Erythroblast (primary cell): ENCODE data around the gene AMBRA1.

Experiments used
- GATA1 ChIP-seq: IDR thresholded peaks from 2 replicates; pipeline ENCODE4 v1.6.1; 2011; ENCODE audit warnings: low read depth, mild to moderate bottlenecking, control low read depth, low read length, moderate library complexity
- POLR2A ChIP-seq: IDR thresholded peaks from 2 replicates; pipeline ENCODE4 v1.6.1; 2011; ENCODE audit warnings: mild to moderate bottlenecking, low read length

- TF ChIP-seq POLR2A, result no peak
- TF ChIP-seq GATA1, result no peak
Measured at GRCh38 chr11:46445192-46445919, 148.5 kb downstream of the AMBRA1 start.
